Measurements from ENCODE around the gene TBC1D14.

DNA sequence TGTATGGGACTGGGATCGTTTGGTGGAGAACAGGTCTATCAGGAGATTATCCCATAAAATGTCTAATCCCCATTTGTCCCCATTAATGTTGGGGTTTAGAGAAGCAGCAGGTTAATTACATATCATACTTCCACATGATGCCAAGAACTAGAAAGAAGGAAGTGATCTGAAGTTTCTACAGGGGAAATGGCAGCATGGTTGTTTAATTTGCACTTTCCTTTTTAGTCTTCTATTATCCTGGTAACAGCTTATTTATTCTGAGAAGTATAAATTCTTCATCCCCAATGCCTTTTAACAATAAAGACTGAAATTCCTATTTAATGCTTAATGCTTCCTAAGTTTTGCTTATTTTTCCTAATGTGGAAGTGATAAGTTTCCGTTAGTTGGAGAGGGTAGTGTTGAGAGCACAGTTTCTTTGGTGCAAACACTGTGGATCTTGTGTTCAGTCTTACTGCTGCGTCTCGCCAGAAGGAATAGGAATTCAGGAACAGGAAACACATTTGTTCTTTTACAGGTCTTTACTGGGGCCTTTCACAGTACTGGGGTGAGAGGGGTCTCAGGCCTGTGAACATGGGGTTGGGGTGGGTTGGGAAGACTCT is 74.0 kb downstream of the TBC1D14 start:
- TF ChIP-seq, protein P1, sequence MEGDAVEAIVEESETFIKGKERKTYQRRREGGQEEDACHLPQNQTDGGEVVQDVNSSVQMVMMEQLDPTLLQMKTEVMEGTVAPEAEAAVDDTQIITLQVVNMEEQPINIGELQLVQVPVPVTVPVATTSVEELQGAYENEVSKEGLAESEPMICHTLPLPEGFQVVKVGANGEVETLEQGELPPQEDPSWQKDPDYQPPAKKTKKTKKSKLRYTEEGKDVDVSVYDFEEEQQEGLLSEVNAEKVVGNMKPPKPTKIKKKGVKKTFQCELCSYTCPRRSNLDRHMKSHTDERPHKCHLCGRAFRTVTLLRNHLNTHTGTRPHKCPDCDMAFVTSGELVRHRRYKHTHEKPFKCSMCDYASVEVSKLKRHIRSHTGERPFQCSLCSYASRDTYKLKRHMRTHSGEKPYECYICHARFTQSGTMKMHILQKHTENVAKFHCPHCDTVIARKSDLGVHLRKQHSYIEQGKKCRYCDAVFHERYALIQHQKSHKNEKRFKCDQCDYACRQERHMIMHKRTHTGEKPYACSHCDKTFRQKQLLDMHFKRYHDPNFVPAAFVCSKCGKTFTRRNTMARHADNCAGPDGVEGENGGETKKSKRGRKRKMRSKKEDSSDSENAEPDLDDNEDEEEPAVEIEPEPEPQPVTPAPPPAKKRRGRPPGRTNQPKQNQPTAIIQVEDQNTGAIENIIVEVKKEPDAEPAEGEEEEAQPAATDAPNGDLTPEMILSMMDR (IDR thresholded peaks at IDR 0.05): no peak
- TF ChIP-seq, protein P2, sequence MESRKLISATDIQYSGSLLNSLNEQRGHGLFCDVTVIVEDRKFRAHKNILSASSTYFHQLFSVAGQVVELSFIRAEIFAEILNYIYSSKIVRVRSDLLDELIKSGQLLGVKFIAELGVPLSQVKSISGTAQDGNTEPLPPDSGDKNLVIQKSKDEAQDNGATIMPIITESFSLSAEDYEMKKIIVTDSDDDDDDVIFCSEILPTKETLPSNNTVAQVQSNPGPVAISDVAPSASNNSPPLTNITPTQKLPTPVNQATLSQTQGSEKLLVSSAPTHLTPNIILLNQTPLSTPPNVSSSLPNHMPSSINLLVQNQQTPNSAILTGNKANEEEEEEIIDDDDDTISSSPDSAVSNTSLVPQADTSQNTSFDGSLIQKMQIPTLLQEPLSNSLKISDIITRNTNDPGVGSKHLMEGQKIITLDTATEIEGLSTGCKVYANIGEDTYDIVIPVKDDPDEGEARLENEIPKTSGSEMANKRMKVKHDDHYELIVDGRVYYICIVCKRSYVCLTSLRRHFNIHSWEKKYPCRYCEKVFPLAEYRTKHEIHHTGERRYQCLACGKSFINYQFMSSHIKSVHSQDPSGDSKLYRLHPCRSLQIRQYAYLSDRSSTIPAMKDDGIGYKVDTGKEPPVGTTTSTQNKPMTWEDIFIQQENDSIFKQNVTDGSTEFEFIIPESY (IDR thresholded peaks at IDR 0.05; ENCODE audit: borderline replicate concordance, low read depth): no peak
- TF ChIP-seq FOXJ3 (CRISPR knock-in tag; IDR thresholded peaks at IDR 0.05): no peak
- no peak for TF ChIP-seq TAF1 (IDR thresholded peaks at IDR 0.05; ENCODE audit: borderline replicate concordance, low read depth, low read length)
- no peak for TF ChIP-seq TEAD4 (IDR thresholded peaks at IDR 0.05; ENCODE audit: borderline replicate concordance, insufficient read depth)
- TF ChIP-seq EZH2phosphoT487 (IDR thresholded peaks at IDR 0.05; ENCODE audit: borderline replicate concordance, low read depth): no peak
- no peak for TF ChIP-seq SIN3A (IDR thresholded peaks at IDR 0.05; ENCODE audit: borderline replicate concordance, low read depth, low read length)
- TF ChIP-seq RAD21 (IDR thresholded peaks at IDR 0.05; ENCODE audit: low read length): no peak
- TF ChIP-seq RXRA (IDR thresholded peaks at IDR 0.05; ENCODE audit: borderline replicate concordance, low read depth): no peak
- TF ChIP-seq EP300 (IDR thresholded peaks at IDR 0.05; ENCODE audit: borderline replicate concordance in 1 of 2, low read depth in 1 of 2, low read length in 1 of 2): no peak
- no peak for TF ChIP-seq RFX5 (IDR thresholded peaks at IDR 0.05; ENCODE audit: low read length)
- TF ChIP-seq YY1 (IDR thresholded peaks at IDR 0.05; ENCODE audit: low read depth): no peak
